PC-9 (cell line): ENCODE measurements around the gene CGB7.

Experiments used
- EZH2 ChIP-seq: fragments of 200-600 bp; sonication (generic); IDR thresholded peaks from 2 replicates; pipeline ENCODE4 v1.8.0; 2017; ENCODE audit warnings: antibody characterized with exemption, low read depth
- TF ChIP-seq, protein P1 (sequence below): fragments of 200-600 bp; sonication (generic); conservative IDR thresholded peaks from 2 replicates; pipeline ENCODE4 v1.6.1; 2017; ENCODE audit warnings: mixed run types, antibody characterized with exemption, mild to moderate bottlenecking, moderate library complexity

DNA sequence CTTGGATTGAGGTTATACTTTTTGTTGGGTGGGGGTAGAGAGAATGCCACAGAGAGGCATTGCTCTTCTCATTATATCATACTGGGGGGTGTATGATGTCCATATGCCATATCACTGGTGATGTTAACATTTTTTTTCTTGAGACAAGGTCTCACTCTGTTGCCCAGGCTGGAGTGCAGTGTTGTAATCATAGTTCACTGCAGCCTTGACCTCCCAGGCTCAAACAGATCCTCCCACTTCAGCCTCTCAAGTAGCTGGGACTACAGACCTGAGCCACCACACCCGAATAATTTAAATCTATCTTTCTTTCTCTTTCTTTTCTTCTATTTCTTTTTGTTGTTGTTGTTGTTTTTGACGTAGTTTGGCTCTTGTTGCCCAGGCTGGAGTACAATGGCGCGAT lies 22.8 kb upstream of the CGB7 start:
- TF ChIP-seq, protein P1, sequence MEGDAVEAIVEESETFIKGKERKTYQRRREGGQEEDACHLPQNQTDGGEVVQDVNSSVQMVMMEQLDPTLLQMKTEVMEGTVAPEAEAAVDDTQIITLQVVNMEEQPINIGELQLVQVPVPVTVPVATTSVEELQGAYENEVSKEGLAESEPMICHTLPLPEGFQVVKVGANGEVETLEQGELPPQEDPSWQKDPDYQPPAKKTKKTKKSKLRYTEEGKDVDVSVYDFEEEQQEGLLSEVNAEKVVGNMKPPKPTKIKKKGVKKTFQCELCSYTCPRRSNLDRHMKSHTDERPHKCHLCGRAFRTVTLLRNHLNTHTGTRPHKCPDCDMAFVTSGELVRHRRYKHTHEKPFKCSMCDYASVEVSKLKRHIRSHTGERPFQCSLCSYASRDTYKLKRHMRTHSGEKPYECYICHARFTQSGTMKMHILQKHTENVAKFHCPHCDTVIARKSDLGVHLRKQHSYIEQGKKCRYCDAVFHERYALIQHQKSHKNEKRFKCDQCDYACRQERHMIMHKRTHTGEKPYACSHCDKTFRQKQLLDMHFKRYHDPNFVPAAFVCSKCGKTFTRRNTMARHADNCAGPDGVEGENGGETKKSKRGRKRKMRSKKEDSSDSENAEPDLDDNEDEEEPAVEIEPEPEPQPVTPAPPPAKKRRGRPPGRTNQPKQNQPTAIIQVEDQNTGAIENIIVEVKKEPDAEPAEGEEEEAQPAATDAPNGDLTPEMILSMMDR: no peak
- TF ChIP-seq EZH2: no peak
